Trophoblast cell (in vitro differentiated cells and primary cell): ENCODE data around the gene SRP68.

Source experiments
- DNase-seq, 2 donors: peaks; one replicate each; pipeline ENCODE4 v3.0.0-alpha.2; 2016
- H2AFZ ChIP-seq: 2 replicates; pipeline ENCODE4 v1.6.1; 2013; ENCODE audit warnings: low read length, moderate library complexity, mild to moderate bottlenecking; ENCODE audit not compliant: insufficient read depth, poor library complexity
- H2AK5ac ChIP-seq: 2 replicates; pipeline ENCODE4 v1.6.1; 2013; ENCODE audit warnings: mild to moderate bottlenecking, low read length
- H2BK120ac ChIP-seq: 2 replicates; pipeline ENCODE4 v1.6.1; 2013; ENCODE audit warnings: low read length, mild to moderate bottlenecking, moderate library complexity; ENCODE audit not compliant: insufficient read depth, poor library complexity
- H2BK12ac ChIP-seq: 2 replicates; pipeline ENCODE4 v1.6.1; 2013; ENCODE audit warnings: mild to moderate bottlenecking, low read length, moderate library complexity
- H2BK5ac ChIP-seq: 2 replicates; pipeline ENCODE4 v1.6.1; 2013; ENCODE audit warnings: low read length, low read depth, moderate library complexity, mild to moderate bottlenecking; ENCODE audit not compliant: poor library complexity
- H3K14ac ChIP-seq: 2 replicates; pipeline ENCODE4 v1.6.1; 2013; ENCODE audit warnings: mild to moderate bottlenecking, low read length
- H3K18ac ChIP-seq: 2 replicates; pipeline ENCODE4 v1.6.1; 2013; ENCODE audit warnings: mild to moderate bottlenecking, low read length
- H3K23ac ChIP-seq: 2 replicates; pipeline ENCODE4 v1.6.1; 2013; ENCODE audit warnings: low read length
- H3K27ac ChIP-seq: 2 replicates; pipeline ENCODE4 v1.5.1; 2013; ENCODE audit warnings: low read depth, mild to moderate bottlenecking, inconsistent platforms, low read length, moderate library complexity
- H3K27me3 ChIP-seq: 2 replicates; pipeline ENCODE4 v1.6.1; 2013; ENCODE audit warnings: inconsistent platforms, mild to moderate bottlenecking, low read length, moderate library complexity; ENCODE audit not compliant: insufficient read depth
- H3K36me3 ChIP-seq, 2 experiments: 1 replicate in 1 of 2; 2 replicates in 1 of 2; pipeline ENCODE4 v1.6.1; 2013; ENCODE audit warnings: low read length in 2 of 2, mild to moderate bottlenecking in 2 of 2, moderate library complexity in 1 of 2; ENCODE audit not compliant: insufficient read depth in 2 of 2, control insufficient read depth in 1 of 2
- H3K4ac ChIP-seq: 2 replicates; pipeline ENCODE4 v1.6.1; 2013; ENCODE audit warnings: low read depth, mild to moderate bottlenecking, low read length, moderate library complexity
- H3K4me1 ChIP-seq, 2 experiments: 1 replicate in 1 of 2; 2 replicates in 1 of 2; pipeline ENCODE4 v1.6.1; 2013; ENCODE audit warnings: low read length in 2 of 2, mild to moderate bottlenecking in 2 of 2, moderate library complexity in 1 of 2; ENCODE audit not compliant: insufficient read depth in 2 of 2, control insufficient read depth in 1 of 2
- H3K4me2 ChIP-seq: 2 replicates; pipeline ENCODE4 v1.6.1; 2013; ENCODE audit warnings: inconsistent platforms, mild to moderate bottlenecking, low read length, moderate library complexity
- H3K4me3 ChIP-seq: 2 replicates; pipeline ENCODE4 v1.5.1; 2013; ENCODE audit warnings: mild to moderate bottlenecking, low read depth, low read length, inconsistent platforms
- H3K79me1 ChIP-seq: one replicate; pipeline ENCODE4 v1.6.1; 2013; ENCODE audit warnings: low read length
- H3K79me2 ChIP-seq: 2 replicates; pipeline ENCODE4 v1.6.1; 2013; ENCODE audit warnings: low read length, mild to moderate bottlenecking; ENCODE audit not compliant: control insufficient read depth, insufficient read depth, poor library complexity
- H3K9ac ChIP-seq: 2 replicates; pipeline ENCODE4 v1.6.1; 2013; ENCODE audit warnings: mild to moderate bottlenecking, low read length
- H3K9me3 ChIP-seq: 2 replicates; pipeline ENCODE4 v1.6.1; 2013; ENCODE audit warnings: low read depth, mild to moderate bottlenecking, control low read depth, inconsistent platforms, low read length; ENCODE audit not compliant: insufficient read depth
- H4K12ac ChIP-seq: 2 replicates; pipeline ENCODE4 v1.6.1; 2013; ENCODE audit warnings: low read depth, mild to moderate bottlenecking, low read length, moderate library complexity
- H4K8ac ChIP-seq: 2 replicates; pipeline ENCODE4 v1.6.1; 2013; ENCODE audit warnings: low read depth, mild to moderate bottlenecking, low read length, moderate library complexity
- H4K91ac ChIP-seq: one replicate; pipeline ENCODE4 v1.6.1; 2013; ENCODE audit warnings: low read depth, mild to moderate bottlenecking, low read length, moderate library complexity
- WGBS: extraction: QIAGEN DNeasy Blood & Tissue Kit; methylation state at CpG from one replicate; pipeline ENCODE4 v1.1.7; 2013; ENCODE audit warnings: missing lambda C conversion rate; ENCODE audit not compliant: insufficient read length, insufficient coverage; ENCODE audit errors: extremely low coverage; 5-methylcytosine and 5-hydroxymethylcytosine counted together

The SRP68 gene

DNA sequence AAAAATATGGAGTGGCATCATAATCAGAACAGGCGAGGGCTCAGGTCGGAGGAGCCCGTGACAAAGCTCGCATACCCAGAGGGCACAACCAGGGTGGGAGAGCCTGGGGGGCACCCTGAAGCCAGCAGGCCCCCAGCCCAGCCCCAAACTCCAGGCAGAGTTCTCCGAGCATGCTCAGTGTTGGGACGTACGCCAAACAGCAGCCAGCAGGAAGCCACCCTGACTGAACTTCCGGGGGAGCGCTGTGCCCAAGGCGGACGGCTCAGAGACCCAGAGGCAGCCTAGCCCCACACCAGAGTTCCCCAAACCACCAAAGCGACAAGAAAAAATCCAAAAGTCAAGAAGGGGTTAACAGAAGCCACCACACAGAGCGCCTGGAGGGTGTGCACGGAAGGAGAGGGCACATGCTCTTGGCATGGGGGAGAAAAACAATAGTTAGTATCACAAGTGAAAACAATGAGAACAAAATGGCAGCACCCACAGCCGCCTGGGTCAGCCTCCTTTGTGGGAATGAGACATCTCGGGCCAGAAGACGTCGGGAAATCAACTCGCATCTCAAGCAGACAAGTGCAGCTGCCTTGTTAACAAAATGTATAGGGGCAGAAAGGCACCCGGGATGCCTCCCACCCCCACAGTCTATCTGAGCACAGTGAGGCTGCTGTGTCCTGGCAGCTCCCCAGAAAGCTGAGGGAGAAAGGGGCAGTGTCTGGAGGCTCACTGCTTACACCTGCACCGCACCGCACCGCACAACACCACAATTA lies 19.4 kb upstream of the SRP68 start:
- no CpG with 5 or more reads among the region's 23 CpGs for WGBS
- no peak overlapping the region for H2AK5ac ChIP-seq
- no peak overlapping the region for H4K12ac ChIP-seq
- no peak overlapping the region for H2BK5ac ChIP-seq
- H3K14ac ChIP-seq, result no peak overlapping the region
- H2BK120ac ChIP-seq, result no peak overlapping the region
- H3K23ac ChIP-seq, result no peak overlapping the region
- no peak for DNase-seq
- H3K9me3 ChIP-seq, result peaks cover 3% of the 10 kb centered on the region
- no peak overlapping the region for H4K8ac ChIP-seq
- H3K79me1 ChIP-seq, result no peaks in the 10 kb centered on the region
- no peak overlapping the region for H3K4me3 ChIP-seq
- no peaks in the 10 kb centered on the region for H3K4me1 ChIP-seq
- no peak overlapping the region for H4K91ac ChIP-seq
- no peak overlapping the region for H3K4me2 ChIP-seq
- H3K27me3 ChIP-seq, result no peaks in the 10 kb centered on the region
- no peak overlapping the region for H2BK12ac ChIP-seq
- H3K27ac ChIP-seq, result no peak overlapping the region
- no peak overlapping the region for H3K9ac ChIP-seq
- peaks cover 79 to 80% of the 10 kb centered on the region in 2 experiments for H3K36me3 ChIP-seq
- H2AFZ ChIP-seq, result no peak overlapping the region
- H3K79me2 ChIP-seq, result no peaks in the 10 kb centered on the region
- no peak overlapping the region for H3K18ac ChIP-seq
- H3K4ac ChIP-seq, result no peak overlapping the region

- H4K91ac ChIP-seq, result no peak overlapping the region
- no peak overlapping the region for H2BK5ac ChIP-seq
- H3K79me1 ChIP-seq, result no peaks in the 10 kb centered on the region
- H3K4me2 ChIP-seq, result no peak overlapping the region
- no peak overlapping the region for H3K4me3 ChIP-seq
- H4K12ac ChIP-seq, result no peak overlapping the region
- H3K9ac ChIP-seq, result no peak overlapping the region
- H2AK5ac ChIP-seq, result no peak overlapping the region
- H3K79me2 ChIP-seq, result no peaks in the 10 kb centered on the region
- H2BK12ac ChIP-seq, result no peak overlapping the region
- H2AFZ ChIP-seq, result no peak overlapping the region
- H2BK120ac ChIP-seq, result no peak overlapping the region
- H3K36me3 ChIP-seq, result peaks cover 85 to 86% of the 10 kb centered on the region in 2 experiments
- H3K27me3 ChIP-seq, result no peaks in the 10 kb centered on the region
- no peak for DNase-seq
- no peak overlapping the region for H3K4ac ChIP-seq
- H3K9me3 ChIP-seq, result peaks cover 1% of the 10 kb centered on the region
- no peak overlapping the region for H3K14ac ChIP-seq
- no peaks in the 10 kb centered on the region for H3K4me1 ChIP-seq
- no CpG with 5 or more reads among the region's 17 CpGs for WGBS
- no peak overlapping the region for H3K27ac ChIP-seq
- no peak overlapping the region for H4K8ac ChIP-seq
- H3K18ac ChIP-seq, result no peak overlapping the region
- no peak overlapping the region for H3K23ac ChIP-seq
Observed at GRCh38 chr17:76090517-76091129, 18.3 kb upstream of the SRP68 start.

DNA sequence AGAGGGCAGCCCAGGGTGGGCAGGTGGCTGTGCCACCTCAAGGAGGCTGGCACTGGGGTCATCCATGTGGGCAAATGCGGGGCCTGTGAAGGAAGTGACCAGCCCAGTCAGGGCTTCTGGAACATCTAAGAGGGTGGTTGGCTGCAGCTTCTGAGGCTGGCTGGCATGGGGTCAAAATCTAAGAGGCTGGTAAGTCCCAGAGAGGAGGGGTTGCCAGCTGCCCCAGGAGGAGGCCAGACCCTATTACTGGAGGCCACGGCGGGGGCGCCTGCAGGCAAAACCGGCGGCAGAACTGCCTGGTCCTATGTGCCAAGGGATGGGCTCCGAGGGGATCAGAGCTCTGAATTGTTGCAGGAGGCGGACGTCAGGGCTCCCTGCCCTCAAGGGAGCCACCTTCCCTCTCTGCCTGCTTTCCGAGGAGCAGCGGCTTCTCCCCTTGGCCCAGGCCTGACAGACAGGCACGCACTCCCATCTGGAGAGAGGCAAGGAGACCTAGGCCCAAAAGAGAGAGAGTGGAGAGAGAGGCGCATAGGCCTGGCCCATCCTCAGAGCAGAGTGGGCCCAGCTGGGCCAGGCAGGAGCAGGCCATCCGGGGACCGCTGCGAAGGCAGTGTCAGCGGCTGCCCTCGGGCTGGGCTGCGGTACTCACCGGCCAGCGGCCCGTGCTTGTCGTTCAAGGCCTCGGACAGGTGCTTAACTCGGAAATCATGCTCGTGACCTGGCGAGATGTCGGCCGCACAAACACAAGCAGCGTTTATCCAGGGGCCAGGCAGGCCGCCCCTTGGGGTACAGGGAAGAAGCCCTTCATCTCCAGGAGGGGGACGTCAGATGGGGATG lies 17.6 kb upstream of the SRP68 start:
- Histone ChIP-seq H4K91ac (no peak overlapping the region), H2AFZ (no peak overlapping the region), H3K4me3 (no peak overlapping the region), H2BK12ac (no peak overlapping the region), H3K14ac (no peak overlapping the region), H3K36me3 (peaks cover 92 to 93% of the 10 kb centered on the region in 2 experiments), H3K79me1 (no peaks in the 10 kb centered on the region), H3K4ac (no peak overlapping the region), H4K12ac (no peak overlapping the region), H3K23ac (no peak overlapping the region), H2BK120ac (no peak overlapping the region), H4K8ac (no peak overlapping the region), H3K9me3 (peaks cover 1% of the 10 kb centered on the region), H3K9ac (no peak overlapping the region), H3K18ac (no peak overlapping the region), H3K4me1 (no peaks in the 10 kb centered on the region), H3K27me3 (no peaks in the 10 kb centered on the region), H2BK5ac (no peak overlapping the region), H3K4me2 (no peak overlapping the region), H2AK5ac (no peak overlapping the region), H3K79me2 (no peaks in the 10 kb centered on the region), H3K27ac (no peak overlapping the region)
- no CpG with 5 or more reads among the region's 32 CpGs for WGBS
- no peak for DNase-seq

DNA sequence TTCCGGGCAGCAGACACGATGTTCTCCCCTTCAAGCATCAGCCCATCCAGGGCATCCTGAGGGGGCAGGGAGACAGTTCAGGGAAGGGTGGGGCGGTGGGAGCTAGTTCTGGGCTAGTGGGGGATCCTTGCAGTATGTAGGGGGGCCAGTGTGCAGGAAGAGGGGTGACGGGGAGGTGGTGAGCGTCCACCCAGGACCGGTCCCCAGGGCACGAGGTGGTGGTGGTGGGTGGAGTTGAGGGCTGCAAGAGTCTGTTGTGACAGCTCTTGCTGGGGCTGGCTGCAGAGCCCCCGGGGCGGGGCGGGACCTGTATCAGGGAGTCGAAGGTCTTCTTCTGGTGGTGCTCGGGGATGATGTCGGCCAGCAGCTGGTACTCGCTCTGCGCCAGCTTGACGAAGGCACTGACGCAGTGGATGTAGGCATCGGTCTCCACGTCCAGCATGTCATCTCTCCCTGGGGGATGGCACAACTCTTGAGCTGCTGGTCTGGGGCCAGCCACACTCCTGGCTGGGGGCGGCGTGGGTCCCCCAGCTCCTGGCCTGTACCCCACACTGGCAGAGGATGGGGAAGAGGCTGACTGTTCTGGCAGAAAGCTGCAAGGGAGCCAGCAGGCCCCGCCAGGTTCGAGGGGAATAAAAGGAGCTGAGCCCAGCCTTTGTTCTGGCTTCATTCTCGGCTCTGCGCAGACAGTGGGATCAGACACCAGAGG lies 16.7 kb upstream of the SRP68 start:
- Histone ChIP-seq H3K27me3 (no peaks in the 10 kb centered on the region), H2BK120ac (no peak overlapping the region), H2BK5ac (no peak overlapping the region), H3K23ac (no peak overlapping the region), H3K27ac (no peak overlapping the region), H4K12ac (no peak overlapping the region), H3K14ac (no peak overlapping the region), H3K79me1 (no peaks in the 10 kb centered on the region), H3K18ac (no peak overlapping the region), H3K4me3 (no peak overlapping the region), H3K79me2 (no peaks in the 10 kb centered on the region), H3K9ac (no peak overlapping the region), H4K8ac (no peak overlapping the region), H3K4ac (no peak overlapping the region), H3K36me3 (peaks cover 94 to 96% of the 10 kb centered on the region in 2 experiments), H2BK12ac (no peak overlapping the region), H3K4me1 (no peaks in the 10 kb centered on the region), H3K9me3 (peaks cover 1% of the 10 kb centered on the region), H4K91ac (no peak overlapping the region), H3K4me2 (no peak overlapping the region), H2AFZ (no peak overlapping the region), H2AK5ac (no peak overlapping the region)
- no peak for DNase-seq
- WGBS, result no CpG with 5 or more reads among the region's 25 CpGs
